Activated CD8-positive, alpha-beta T cell treated with anti-CD3 and anti-CD28 coated beads, Interleukin-2, amount 10 ng/mL, durations not matched to agents 7 days and 5 days (primary cell): ENCODE measurements around the gene TMEM190. TPM values are rescaled to one million over a fixed set of nuclear protein-coding genes. Genes with fewer than 3 reads are reported as not detected.
"Not testable (repeated sequence)": the region's sequence is repeated elsewhere in the genome, so short reads cannot be mapped to it uniquely, and the experiment has no call there.

Source experiments
- ATAC-seq: fragments of 150-1000 bp; cut with Tn5 transposase; one replicate; pipeline ENCODE4 v1.10.0; 2021; ENCODE audit warnings: moderate library complexity
- CTCF ChIA-PET: fragments of 350-600 bp; sonication (Branson Sonifier 250); formaldehyde crosslinking; loops from one replicate; lab custom pipeline; 2021; ENCODE audit warnings: antibody characterized with exemption; lab: Charles Lee
- POLR2A ChIA-PET: fragments of 350-600 bp; sonication (Branson Sonifier 250); formaldehyde crosslinking; loops from one replicate; lab custom pipeline; 2021; ENCODE audit warnings: antibody characterized with exemption; lab: Charles Lee
- DNase-seq: peaks from one replicate; pipeline ENCODE4 v3.0.0-alpha.2; 2020
- H3K27ac Mint-ChIP-seq: one replicate; pipeline ENCODE4 v1.8.0; 2021; ENCODE audit warnings: mild to moderate bottlenecking, mixed read lengths
- H3K27me3 Mint-ChIP-seq: one replicate; pipeline ENCODE4 v1.8.0; 2021; ENCODE audit warnings: low read depth, mixed read lengths
- H3K36me3 Mint-ChIP-seq: one replicate; pipeline ENCODE4 v1.8.0; 2021; ENCODE audit warnings: low read depth, mixed read lengths
- H3K4me1 Mint-ChIP-seq: one replicate; pipeline ENCODE4 v1.8.0; 2021; ENCODE audit warnings: low read depth, mixed read lengths
- H3K4me3 Mint-ChIP-seq: one replicate; pipeline ENCODE4 v1.8.0; 2021; ENCODE audit warnings: mild to moderate bottlenecking, mixed read lengths
- H3K9me3 Mint-ChIP-seq: one replicate; pipeline ENCODE4 v1.8.0; 2022; ENCODE audit warnings: mixed read lengths; ENCODE audit not compliant: insufficient read depth
- total RNA-seq, 2 experiments: library from RNA; stranded (reverse); gene quantifications; one replicate each; pipeline ENCODE4 v1.2.3, GENCODE V29; 2021

Gene TMEM190
- total RNA-seq = not detected

- H3K4me3 Mint-ChIP-seq = no peak within 1 kb of the TSS
- ATAC-seq (no peak), DNase-seq (no peak)
- CTCF ChIA-PET = no interaction called here
- H3K36me3 Mint-ChIP-seq = peaks cover 5% of the 10 kb centered on the region
- no peak within 1 kb of the TSS for H3K27ac Mint-ChIP-seq
- peaks cover 14% of the 10 kb centered on the region for H3K27me3 Mint-ChIP-seq
- POLR2A ChIA-PET = interaction anchor here (1.3 kb wide), 1 partner anchor 8 kb away, joined by 3 read pairs; the partner anchor contains the start of gene TMEM238
- H3K4me1 Mint-ChIP-seq = peaks cover 10% of the 10 kb centered on the region
- H3K9me3 Mint-ChIP-seq = no peaks in the 10 kb centered on the region
Observed at GRCh38 chr19:55376241-55376933, at the start of gene TMEM190. Gene TMEM190, plus strand, starts transcription at chr19:55376826. Its CDS starts 28 bp downstream, at chr19:55376854.

DNA sequence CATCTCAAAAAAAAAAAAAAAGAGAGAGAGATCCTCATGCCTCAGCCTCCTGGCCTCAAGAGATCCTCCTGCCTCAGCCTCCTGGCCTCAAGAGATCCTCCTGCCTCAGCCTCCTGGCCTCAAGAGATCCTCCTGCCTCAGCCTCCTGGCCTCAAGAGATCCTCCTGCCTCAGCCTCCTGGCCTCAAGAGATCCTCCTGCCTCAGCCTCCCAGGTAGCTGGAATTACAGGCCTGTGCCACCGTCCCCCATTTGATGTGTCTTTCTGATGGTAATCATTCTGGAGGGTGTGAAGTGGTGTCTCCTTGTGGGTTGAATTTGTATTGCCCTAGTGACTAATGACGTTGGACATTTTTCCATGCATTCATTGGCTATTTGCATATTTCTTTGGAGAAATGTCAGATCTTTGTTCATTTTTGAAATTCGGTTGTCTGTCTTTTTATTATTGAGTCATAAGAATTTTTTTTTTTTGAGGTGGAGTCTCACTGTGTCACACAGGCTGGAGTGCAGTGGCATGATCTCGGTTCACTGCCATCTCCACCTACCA lies 47.8 kb upstream of the TMEM190 start:
- H3K9me3 Mint-ChIP-seq, DNase-seq, H3K4me1 Mint-ChIP-seq, CTCF ChIA-PET, H3K27ac Mint-ChIP-seq, H3K36me3 Mint-ChIP-seq, ATAC-seq, POLR2A ChIA-PET, H3K4me3 Mint-ChIP-seq: not testable (repeated sequence)
- H3K27me3 Mint-ChIP-seq = peaks cover 12% of the 10 kb centered on the region

- H3K4me3 Mint-ChIP-seq, DNase-seq, ATAC-seq, H3K36me3 Mint-ChIP-seq, H3K27ac Mint-ChIP-seq, H3K9me3 Mint-ChIP-seq, H3K4me1 Mint-ChIP-seq, POLR2A ChIA-PET: not testable (repeated sequence)
- H3K27me3 Mint-ChIP-seq = peaks cover 14% of the 10 kb centered on the region
- CTCF ChIA-PET = interaction anchor here (1.2 kb wide), 1 partner anchor 10 kb away, joined by 3 read pairs; the partner anchor contains the start of gene KMT5C
Observed at GRCh38 chr19:55329791-55330190, 46.8 kb upstream of the TMEM190 start.

DNA sequence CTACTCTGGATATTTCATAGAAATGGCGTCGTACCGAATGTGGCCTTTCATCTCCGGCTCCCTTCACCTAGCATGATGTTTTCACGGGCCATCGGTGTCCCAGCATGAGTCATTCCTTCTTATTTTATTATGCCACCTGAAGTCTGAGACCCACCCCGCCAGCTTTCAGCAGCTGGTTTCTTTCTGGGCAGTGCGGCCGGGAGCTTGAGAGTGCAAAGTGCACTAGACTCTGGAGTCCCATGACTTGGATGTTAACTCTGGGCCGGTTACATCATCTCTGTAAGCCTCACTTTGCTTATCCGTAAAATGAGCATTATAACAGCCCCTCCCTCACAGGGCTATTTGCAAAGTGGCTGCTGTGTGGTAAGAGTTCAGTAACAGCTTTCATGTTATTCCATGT lies 42.8 kb upstream of the TMEM190 start:
- peaks cover 10% of the 10 kb centered on the region for H3K4me1 Mint-ChIP-seq
- no peak for ATAC-seq
- ChIA-PET CTCF (no interaction called here), POLR2A (no interaction called here)
- no peaks in the 10 kb centered on the region for H3K36me3 Mint-ChIP-seq
- H3K27me3 Mint-ChIP-seq = peaks cover 21% of the 10 kb centered on the region
- H3K9me3 Mint-ChIP-seq = no peaks in the 10 kb centered on the region
- H3K27ac Mint-ChIP-seq = no peak overlapping the region
- DNase-seq = no peak
- no peak overlapping the region for H3K4me3 Mint-ChIP-seq

- H3K27me3 Mint-ChIP-seq = peaks cover 19% of the 10 kb centered on the region
- no peaks in the 10 kb centered on the region for H3K9me3 Mint-ChIP-seq
- H3K4me3 Mint-ChIP-seq = no peak overlapping the region
- CTCF ChIA-PET = interaction anchor here (1.1 kb wide), 1 partner anchor 48 kb away, joined by 3 read pairs; the partner anchor contains the start of gene TMEM238
- H3K27ac Mint-ChIP-seq = no peak overlapping the region
- no peak for ATAC-seq
- DNase-seq = no peak
- POLR2A ChIA-PET = no interaction called here
- H3K36me3 Mint-ChIP-seq = peaks cover 2% of the 10 kb centered on the region
- peaks cover 14% of the 10 kb centered on the region for H3K4me1 Mint-ChIP-seq
Observed at GRCh38 chr19:55336101-55336500, 40.5 kb upstream of the TMEM190 start.

GRCh38 chr19:55339105-55339888 lies 37.3 kb upstream of the TMEM190 start, which contains the start of gene KMT5C:
Gene KMT5C, plus strand, starts transcription at chr19:55339876. Its CDS starts 2,061 bp downstream, at chr19:55341937.
- H3K27ac Mint-ChIP-seq = peak within 1 kb of the TSS; percentile 95

DNA sequence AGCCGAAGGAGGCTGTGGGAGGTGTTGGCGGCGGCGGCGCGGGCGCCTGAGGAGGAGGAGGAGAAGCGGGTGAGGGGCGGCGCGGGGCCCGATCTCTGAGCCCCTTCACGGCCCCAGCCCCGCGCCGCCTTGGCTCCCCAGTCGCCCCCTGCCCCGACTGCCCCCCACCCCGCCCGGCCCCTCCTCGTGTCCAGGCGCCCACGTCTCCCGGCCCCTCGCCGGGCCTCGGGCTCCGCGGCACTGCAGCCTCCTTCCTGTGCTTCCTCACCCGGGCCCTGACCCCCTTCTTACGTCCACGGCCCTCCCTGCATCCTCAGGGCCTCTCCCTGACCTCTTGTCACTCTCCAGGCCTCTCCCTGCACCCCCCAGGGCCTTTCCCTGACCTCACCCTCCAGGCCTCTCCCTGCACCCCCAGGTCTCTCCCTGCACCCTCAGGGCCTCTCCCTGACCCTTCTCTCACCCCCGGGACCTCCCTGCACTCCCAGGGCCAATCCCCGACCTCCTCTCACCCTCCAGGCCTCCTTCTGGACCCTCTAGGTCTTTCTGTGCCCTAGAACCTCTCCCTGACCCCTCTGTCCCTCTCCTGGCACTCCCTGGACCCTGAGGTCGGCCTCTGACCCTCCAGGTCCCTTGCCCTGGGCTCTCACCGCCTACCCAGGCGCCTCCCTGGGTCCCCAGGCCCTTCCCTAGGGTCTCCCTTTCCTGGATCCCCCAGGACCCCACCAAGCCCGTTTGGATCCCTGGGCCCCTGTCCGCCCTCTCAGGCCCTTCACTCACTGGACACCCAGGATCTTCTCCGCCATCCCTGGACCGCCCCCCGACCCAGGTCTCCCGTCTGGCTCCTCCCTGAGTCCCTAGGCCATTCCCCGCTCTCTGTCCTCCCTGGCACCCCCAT lies 36.5 kb upstream of the TMEM190 start:
- CTCF ChIA-PET = interaction anchor here (0.7 to 2.9 kb wide), 21 partner anchors 10 to 259 kb away, joined by 3 to 46 read pairs (median 5); partner anchors contain the start of genes FIZ1, HSPBP1, PPP6R1 and TMEM238
- H3K4me3 Mint-ChIP-seq = peak overlapping the region; percentile 89
- H3K9me3 Mint-ChIP-seq = no peaks in the 10 kb centered on the region
- peaks cover 20% of the 10 kb centered on the region for H3K4me1 Mint-ChIP-seq
- H3K27ac Mint-ChIP-seq = peak overlapping the region; percentile 95
- POLR2A ChIA-PET = interaction anchor here (0.5 to 2.1 kb wide), 21 partner anchors 9 to 137 kb away, joined by 3 to 16 read pairs (median 4); partner anchors contain the start of genes HSPBP1, PPP6R1, TMEM238 and UBE2S
- H3K36me3 Mint-ChIP-seq = peaks cover 10% of the 10 kb centered on the region
- ATAC-seq = no peak
- peak; percentile 45 for DNase-seq
- peaks cover 9% of the 10 kb centered on the region for H3K27me3 Mint-ChIP-seq

More at GRCh38 chr19:55339105-55339888, 37.3 kb upstream of the TMEM190 start, which contains the start of gene KMT5C:
- CTCF ChIA-PET = interaction anchor here (0.7 to 2.9 kb wide), 21 partner anchors 9 to 287 kb away, joined by 3 to 46 read pairs (median 5); partner anchors contain the start of genes HSPBP1, PPP6R1, TMEM238 and UBE2S
- ATAC-seq (peak; percentile 86), DNase-seq (peak; percentile 100)
- Mint-ChIP-seq H3K27me3 (peaks cover 9% of the 10 kb centered on the region), H3K4me3 (peak within 1 kb of the TSS; percentile 89), H3K9me3 (no peaks in the 10 kb centered on the region), H3K36me3 (peaks cover 10% of the 10 kb centered on the region), H3K4me1 (peaks cover 20% of the 10 kb centered on the region)
- POLR2A ChIA-PET = interaction anchor here (0.5 to 2.1 kb wide), 25 partner anchors 8 to 165 kb away, joined by 3 to 16 read pairs (median 4); partner anchors contain the start of genes HSPBP1, PPP6R1 and UBE2S

DNA sequence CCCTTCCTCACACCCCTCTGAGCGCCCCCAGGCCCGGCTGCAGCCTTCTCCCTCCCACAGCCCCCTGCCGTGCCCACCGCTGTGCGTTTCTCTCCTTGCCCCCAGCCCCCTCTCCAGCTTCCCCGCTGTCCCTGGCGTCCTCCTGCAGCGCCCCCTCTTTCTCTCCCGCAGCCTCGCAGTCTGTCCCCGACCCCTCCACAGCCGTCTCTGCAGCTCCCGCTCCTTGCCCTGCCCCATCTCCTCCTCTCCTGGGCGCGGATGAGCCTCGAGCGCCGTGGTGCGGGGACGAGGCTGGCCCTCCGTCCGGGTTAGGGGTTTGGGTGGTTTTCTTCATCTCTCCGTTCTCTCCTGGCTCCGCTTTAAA lies 35.9 kb upstream of the TMEM190 start:
- Mint-ChIP-seq H3K36me3 (peaks cover 10% of the 10 kb centered on the region), H3K9me3 (no peaks in the 10 kb centered on the region), H3K27ac (peak overlapping the region; percentile 91), H3K4me1 (peaks cover 20% of the 10 kb centered on the region), H3K4me3 (peak overlapping the region; percentile 87), H3K27me3 (peaks cover 9% of the 10 kb centered on the region)
- POLR2A ChIA-PET = interaction anchor here (1.2 to 1.7 kb wide), 2 partner anchors 43 to 66 kb away, joined by 3 to 6 read pairs; partner anchors contain the start of gene TMEM238
- CTCF ChIA-PET = interaction anchor here (1.0 to 1.1 kb wide), 2 partner anchors 48 to 259 kb away, joined by 3 read pairs; partner anchors contain the start of gene FIZ1
- ATAC-seq = no peak
- peak; percentile 43 for DNase-seq

DNA sequence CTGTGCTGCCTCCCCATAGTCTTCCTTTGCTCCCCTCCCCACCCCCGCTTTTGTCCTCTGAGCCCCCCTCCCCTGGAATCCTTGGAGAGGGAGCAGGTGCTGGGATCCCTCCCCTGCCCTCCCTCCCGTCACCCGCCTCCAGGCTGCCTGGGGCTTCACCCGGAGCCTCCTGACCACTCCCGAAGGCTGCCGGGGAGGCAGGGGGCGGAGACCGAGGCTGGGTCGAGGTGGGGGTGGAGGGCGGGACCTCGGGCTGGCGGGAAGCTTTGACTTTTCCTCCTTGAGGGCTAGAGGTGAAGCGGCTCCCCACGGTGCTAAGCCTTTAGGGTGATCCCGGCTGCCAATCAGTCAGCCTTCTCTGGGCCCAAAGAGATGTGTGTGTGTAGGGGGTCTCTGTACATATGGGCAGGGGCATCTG lies 35.4 kb upstream of the TMEM190 start:
- ChIA-PET CTCF (interaction anchor here (1.0 to 1.1 kb wide), 2 partner anchors 49 to 258 kb away, joined by 3 read pairs; partner anchors contain the start of gene FIZ1), POLR2A (interaction anchor here (1.2 to 1.7 kb wide), 2 partner anchors 42 to 66 kb away, joined by 3 to 6 read pairs; partner anchors contain the start of gene TMEM238)
- Mint-ChIP-seq H3K27ac (peak overlapping the region; percentile 91), H3K4me1 (peaks cover 20% of the 10 kb centered on the region), H3K9me3 (no peaks in the 10 kb centered on the region), H3K27me3 (peaks cover 7% of the 10 kb centered on the region), H3K36me3 (peaks cover 10% of the 10 kb centered on the region), H3K4me3 (peak overlapping the region; percentile 87)
- ATAC-seq (no peak), DNase-seq (peak; percentile 74)
